ENCODE results near the gene ENAH.
"Not testable (repeated sequence)": the region's sequence is repeated elsewhere in the genome, so short reads cannot be mapped to it uniquely, and the experiment has no call there.

The ENAH gene

GRCh38 chr1:225637651-225638199 lies 15.2 kb downstream of the ENAH start:
- H3K9me3 Mint-ChIP-seq = no peaks in the 10 kb centered on the region
- H3K4me1 Mint-ChIP-seq = no peaks in the 10 kb centered on the region
- no peak overlapping the region for H3K4me3 Mint-ChIP-seq
- no peaks in the 10 kb centered on the region for H3K27me3 Mint-ChIP-seq
- no peak for ATAC-seq
- no peak for DNase-seq
- H3K27ac Mint-ChIP-seq = no peak overlapping the region

- not testable (repeated sequence) for H3K4me3 Mint-ChIP-seq, H3K27me3 Mint-ChIP-seq, H3K27ac Mint-ChIP-seq, H3K9me3 Mint-ChIP-seq, ATAC-seq, DNase-seq, H3K4me1 Mint-ChIP-seq
Observed at GRCh38 chr1:225636992-225637391, 15.9 kb downstream of the ENAH start.

- no peak for DNase-seq
- ATAC-seq = no peak
- Mint-ChIP-seq H3K27ac (no peak overlapping the region), H3K4me1 (no peaks in the 10 kb centered on the region), H3K27me3 (no peaks in the 10 kb centered on the region), H3K9me3 (no peaks in the 10 kb centered on the region), H3K4me3 (no peak overlapping the region)
Observed at GRCh38 chr1:225635649-225636048, 17.3 kb downstream of the ENAH start.

GRCh38 chr1:225632836-225633235 lies 20.1 kb downstream of the ENAH start:
- not testable (repeated sequence) for ATAC-seq, H3K4me1 Mint-ChIP-seq, DNase-seq, H3K9me3 Mint-ChIP-seq, H3K4me3 Mint-ChIP-seq, H3K27me3 Mint-ChIP-seq, H3K27ac Mint-ChIP-seq

GRCh38 chr1:225631021-225631663 lies 21.8 kb downstream of the ENAH start:
- Mint-ChIP-seq H3K4me1 (no peaks in the 10 kb centered on the region), H3K9me3 (no peaks in the 10 kb centered on the region), H3K4me3 (no peak overlapping the region), H3K27ac (no peak overlapping the region), H3K27me3 (peaks cover 16% of the 10 kb centered on the region)
- ATAC-seq (no peak), DNase-seq (no peak)

- ATAC-seq (no peak), DNase-seq (no peak)
- peaks cover 16% of the 10 kb centered on the region for H3K27me3 Mint-ChIP-seq
- H3K4me1 Mint-ChIP-seq = no peaks in the 10 kb centered on the region
- H3K27ac Mint-ChIP-seq = no peak overlapping the region
- no peaks in the 10 kb centered on the region for H3K9me3 Mint-ChIP-seq
- no peak overlapping the region for H3K4me3 Mint-ChIP-seq
Observed at GRCh38 chr1:225629483-225629882, 23.4 kb downstream of the ENAH start.

GRCh38 chr1:225628794-225629193 lies 24.1 kb downstream of the ENAH start:
- peaks cover 16% of the 10 kb centered on the region for H3K27me3 Mint-ChIP-seq
- not testable (repeated sequence) for ATAC-seq, DNase-seq, H3K4me3 Mint-ChIP-seq, H3K9me3 Mint-ChIP-seq, H3K4me1 Mint-ChIP-seq, H3K27ac Mint-ChIP-seq

GRCh38 chr1:225627304-225627947 lies 25.5 kb downstream of the ENAH start:
- H3K4me1 Mint-ChIP-seq = no peaks in the 10 kb centered on the region
- H3K27me3 Mint-ChIP-seq = peaks cover 16% of the 10 kb centered on the region
- H3K9me3 Mint-ChIP-seq = no peaks in the 10 kb centered on the region
- H3K4me3 Mint-ChIP-seq = no peak overlapping the region
- ATAC-seq (no peak), DNase-seq (no peak)
- peak overlapping the region in 1 of 2 donors; percentile 2 for H3K27ac Mint-ChIP-seq

GRCh38 chr1:225626698-225627097 lies 26.2 kb downstream of the ENAH start:
- Mint-ChIP-seq H3K9me3 (no peaks in the 10 kb centered on the region), H3K4me3 (no peak overlapping the region), H3K4me1 (no peaks in the 10 kb centered on the region), H3K27ac (no peak overlapping the region), H3K27me3 (peaks cover 21% of the 10 kb centered on the region)
- DNase-seq (no peak), ATAC-seq (no peak)

- no peak overlapping the region for H3K4me3 Mint-ChIP-seq
- no peak overlapping the region for H3K27ac Mint-ChIP-seq
- no peak for ATAC-seq
- H3K4me1 Mint-ChIP-seq = no peaks in the 10 kb centered on the region
- H3K27me3 Mint-ChIP-seq = peaks cover 9% of the 10 kb centered on the region
- DNase-seq = no peak
- no peaks in the 10 kb centered on the region for H3K9me3 Mint-ChIP-seq
Observed at GRCh38 chr1:225617956-225618355, 35.0 kb downstream of the ENAH start.

GRCh38 chr1:225617479-225617878 lies 35.4 kb downstream of the ENAH start:
- no peak overlapping the region for H3K4me3 Mint-ChIP-seq
- H3K27ac Mint-ChIP-seq = no peak overlapping the region
- no peaks in the 10 kb centered on the region for H3K4me1 Mint-ChIP-seq
- DNase-seq = no peak
- no peaks in the 10 kb centered on the region for H3K9me3 Mint-ChIP-seq
- H3K27me3 Mint-ChIP-seq = peaks cover 9% of the 10 kb centered on the region
- ATAC-seq = no peak

- not testable (repeated sequence) for H3K27me3 Mint-ChIP-seq, H3K9me3 Mint-ChIP-seq, H3K4me3 Mint-ChIP-seq, DNase-seq, H3K4me1 Mint-ChIP-seq, ATAC-seq, H3K27ac Mint-ChIP-seq
Observed at GRCh38 chr1:225615403-225615790, 37.5 kb downstream of the ENAH start.

GRCh38 chr1:225613006-225613405 lies 39.9 kb downstream of the ENAH start:
- no peak overlapping the region for H3K27ac Mint-ChIP-seq
- H3K4me3 Mint-ChIP-seq = no peak overlapping the region
- no peaks in the 10 kb centered on the region for H3K9me3 Mint-ChIP-seq
- ATAC-seq (no peak), DNase-seq (no peak)
- H3K4me1 Mint-ChIP-seq = no peaks in the 10 kb centered on the region
- H3K27me3 Mint-ChIP-seq = no peaks in the 10 kb centered on the region

- H3K4me1 Mint-ChIP-seq = no peaks in the 10 kb centered on the region
- no peak overlapping the region for H3K27ac Mint-ChIP-seq
- no peaks in the 10 kb centered on the region for H3K9me3 Mint-ChIP-seq
- no peaks in the 10 kb centered on the region for H3K27me3 Mint-ChIP-seq
- ATAC-seq = no peak
- H3K4me3 Mint-ChIP-seq = no peak overlapping the region
- DNase-seq = no peak
Observed at GRCh38 chr1:225612287-225612686, 40.6 kb downstream of the ENAH start.

- H3K9me3 Mint-ChIP-seq = no peaks in the 10 kb centered on the region
- no peak overlapping the region for H3K27ac Mint-ChIP-seq
- H3K4me1 Mint-ChIP-seq = no peaks in the 10 kb centered on the region
- DNase-seq = no peak
- no peaks in the 10 kb centered on the region for H3K27me3 Mint-ChIP-seq
- H3K4me3 Mint-ChIP-seq = no peak overlapping the region
- ATAC-seq = no peak
Observed at GRCh38 chr1:225611537-225612223, 41.2 kb downstream of the ENAH start.

GRCh38 chr1:225610539-225610938 lies 42.4 kb downstream of the ENAH start:
- Mint-ChIP-seq H3K9me3 (no peaks in the 10 kb centered on the region), H3K4me3 (no peak overlapping the region), H3K27ac (no peak overlapping the region), H3K27me3 (no peaks in the 10 kb centered on the region), H3K4me1 (no peaks in the 10 kb centered on the region)
- DNase-seq (no peak), ATAC-seq (no peak)

Measured in stimulated activated naive CD8-positive, alpha-beta T cell treated with anti-CD3 and anti-CD28 coated beads, Interleukin-15, amount 100 ng/mL, for 72 hours (primary cell).